ENCODE measurements around the gene GPR158. TPM values are rescaled to one million over a fixed set of nuclear protein-coding genes. Genes with fewer than 3 reads are reported as not detected.

Gene GPR158
- total RNA-seq, 1 experiment from 2014 or later = 0.24 TPM

DNA sequence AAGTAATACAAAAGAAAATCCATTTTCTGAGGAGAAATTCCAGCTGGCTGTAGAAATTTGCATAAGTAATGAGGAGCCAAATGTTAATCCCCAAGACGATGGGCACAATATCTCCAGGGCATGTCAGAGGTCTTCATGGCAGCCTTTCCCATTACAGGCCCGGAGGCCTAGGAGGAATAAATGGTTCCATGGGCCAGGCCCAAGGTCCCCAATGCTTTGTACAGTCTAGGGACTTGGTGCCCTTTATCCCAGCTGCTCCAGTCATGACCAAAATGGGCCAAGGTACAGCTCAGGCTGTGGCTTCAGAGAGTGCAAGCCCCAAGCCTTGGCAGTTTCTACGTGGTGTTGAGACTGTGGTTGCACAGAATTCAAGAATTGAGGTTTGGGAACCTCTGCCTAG, 182.5 kb downstream of the GPR158 start:
- TF ChIP-seq, protein P1, sequence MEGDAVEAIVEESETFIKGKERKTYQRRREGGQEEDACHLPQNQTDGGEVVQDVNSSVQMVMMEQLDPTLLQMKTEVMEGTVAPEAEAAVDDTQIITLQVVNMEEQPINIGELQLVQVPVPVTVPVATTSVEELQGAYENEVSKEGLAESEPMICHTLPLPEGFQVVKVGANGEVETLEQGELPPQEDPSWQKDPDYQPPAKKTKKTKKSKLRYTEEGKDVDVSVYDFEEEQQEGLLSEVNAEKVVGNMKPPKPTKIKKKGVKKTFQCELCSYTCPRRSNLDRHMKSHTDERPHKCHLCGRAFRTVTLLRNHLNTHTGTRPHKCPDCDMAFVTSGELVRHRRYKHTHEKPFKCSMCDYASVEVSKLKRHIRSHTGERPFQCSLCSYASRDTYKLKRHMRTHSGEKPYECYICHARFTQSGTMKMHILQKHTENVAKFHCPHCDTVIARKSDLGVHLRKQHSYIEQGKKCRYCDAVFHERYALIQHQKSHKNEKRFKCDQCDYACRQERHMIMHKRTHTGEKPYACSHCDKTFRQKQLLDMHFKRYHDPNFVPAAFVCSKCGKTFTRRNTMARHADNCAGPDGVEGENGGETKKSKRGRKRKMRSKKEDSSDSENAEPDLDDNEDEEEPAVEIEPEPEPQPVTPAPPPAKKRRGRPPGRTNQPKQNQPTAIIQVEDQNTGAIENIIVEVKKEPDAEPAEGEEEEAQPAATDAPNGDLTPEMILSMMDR (conservative IDR thresholded peaks at IDR 0.05) = no peak
- no peaks in the 10 kb centered on the region for H3K79me1 ChIP-seq (ENCODE audit: insufficient read depth, low read depth, low read length, poor library complexity, severe bottlenecking)
- Mint-ChIP-seq H3K36me3 (ENCODE audit: insufficient read depth in 1 of 3, low read depth in 3 of 3) (peaks cover 24 to 46% (median 33%) of the 10 kb centered on the region in 3 experiments), H3K27ac (no peak overlapping the region), H3K27me3 (ENCODE audit: low read depth) (no peaks in the 10 kb centered on the region; the same call in 1 of the 2 replicates), H3K4me3 (no peak overlapping the region), H3K4me1 (no peaks in the 10 kb centered on the region), H3K9me3 (peaks cover 50 to 60% of the 10 kb centered on the region in 2 experiments)
- no peaks in the 10 kb centered on the region for H3K9me3 ChIP-seq (ENCODE audit: control insufficient read depth, low read depth, low read length)
- H4K20me1 ChIP-seq (ENCODE audit: control insufficient read depth, insufficient read depth, insufficient read length) = no peaks in the 10 kb centered on the region
- no peaks in the 10 kb centered on the region for H3K79me2 ChIP-seq (ENCODE audit: insufficient read depth, low read length)
- no peak overlapping the region for H2BK5ac ChIP-seq (ENCODE audit: insufficient read length, low read length)
- no peak overlapping the region for H3K14ac ChIP-seq (ENCODE audit: insufficient read depth, low read length)
- H3K56ac ChIP-seq (ENCODE audit: insufficient read length, low read depth, low read length) = no peak overlapping the region
- H2AFZ ChIP-seq (ENCODE audit: low read length) = no peak overlapping the region
- no peak overlapping the region for H2BK15ac ChIP-seq (ENCODE audit: low read depth, low read length)
- no peak overlapping the region for H3K4ac ChIP-seq (ENCODE audit: low read depth, low read length)
- H2BK120ac ChIP-seq (ENCODE audit: low read depth, low read length, poor library complexity, severe bottlenecking) = no peak overlapping the region
- no peak overlapping the region for H3K23ac ChIP-seq (ENCODE audit: insufficient read length, low read depth, low read length)
- H3T11ph ChIP-seq (ENCODE audit: low read length) = no peak overlapping the region
- H3K4me1 ChIP-seq (ENCODE audit: insufficient read depth, low read length) = no peaks in the 10 kb centered on the region
- H4K91ac ChIP-seq (ENCODE audit: insufficient read length, low read depth, low read length) = no peak overlapping the region
- H2BK20ac ChIP-seq (ENCODE audit: low read depth, low read length, poor library complexity, severe bottlenecking) = no peak overlapping the region
- no peak for DNase-seq
- no peak overlapping the region for H4K8ac ChIP-seq (replicated peaks; ENCODE audit: insufficient read length, low read depth, low read length)
- H4K5ac ChIP-seq (ENCODE audit: insufficient read length, low read depth, low read length) = no peak overlapping the region
- no peak overlapping the region for H3K9ac ChIP-seq (ENCODE audit: extremely low read depth, insufficient read length, low read length)
- no peak overlapping the region for H2BK12ac ChIP-seq (ENCODE audit: insufficient read length, low read depth, low read length)
- no peak overlapping the region for H3K27ac ChIP-seq (ENCODE audit: insufficient read length, low read depth, low read length)
- H3K23me2 ChIP-seq (ENCODE audit: insufficient read length, low read depth, low read length, poor library complexity, severe bottlenecking) = no peaks in the 10 kb centered on the region
- H3K4me2 ChIP-seq (ENCODE audit: insufficient read depth, insufficient read length, low read length) = no peak overlapping the region
- no peaks in the 10 kb centered on the region for H3K27me3 ChIP-seq (ENCODE audit: insufficient read depth, low read length)
- no peak overlapping the region for H2AK5ac ChIP-seq (ENCODE audit: insufficient read length, low read length)
- no CpG with 5 or more reads among the region's 3 CpGs for WGBS (ENCODE audit: extremely low coverage, insufficient read length, low lambda C conversion rate)
- H3K18ac ChIP-seq (ENCODE audit: insufficient read length, low read depth, low read length) = no peak overlapping the region
